A549 (cell line): ENCODE results near the gene CTBP2. TPM values are rescaled to one million over a fixed set of nuclear protein-coding genes. Genes with fewer than 3 reads are reported as not detected.

Experiments
- ATAC-seq, 2 experiments: fragments of 200-7000 bp in 1 of 2; fragments of >200 bp in 1 of 2; cut with Nextera tagmentation in 1 of 2; cut with Tn5 transposase in 1 of 2; 3 replicates each; pipeline versions ENCODE4 v1.8.0 to v1.9.1; 2018 to 2020; ENCODE audit warnings: mild to moderate bottlenecking in 1 of 2, moderate library complexity in 1 of 2
- CTCF ChIA-PET: fragments of 300-600 bp; sonication (Branson Sonifier 250); formaldehyde crosslinking; extraction: SDS; loops from one replicate; lab custom pipeline; 2021; ENCODE audit warnings: antibody characterized with exemption, inconsistent platforms; lab: Yijun Ruan, JAX
- POLR2A ChIA-PET: fragments of 350-600 bp; formaldehyde crosslinking; extraction: SDS; loops from one replicate; lab custom pipeline; 2021; ENCODE audit warnings: antibody characterized with exemption, inconsistent platforms; lab: Yijun Ruan, JAX
- DNase-seq, 2 experiments: peaks; one replicate each; pipeline versions ENCODE4 v3.0.0 to v3.0.0-alpha.2; 2011 to 2016; ENCODE audit warnings: low read depth in 1 of 2, low spot score in 1 of 2
- FAIRE-seq: peaks from 2 replicates; lab custom pipeline; 2011; peaks lifted over from hg19 to GRCh38; lab: Jason Lieb, UNC
- H3K27ac ChIP-seq, 2 experiments: fragments of >200 bp; sonication (Bioruptor Twin); formaldehyde crosslinking; 3 replicates each; pipeline ENCODE4 v1.5.1; 2016 to 2017
- H3K4me1 ChIP-seq: fragments of >200 bp; sonication (Bioruptor Twin); formaldehyde crosslinking; 3 replicates; pipeline ENCODE4 v1.6.1; 2016
- H3K4me2 ChIP-seq: fragments of >200 bp; sonication (Bioruptor Twin); formaldehyde crosslinking; 3 replicates; pipeline ENCODE4 v1.6.1; 2016
- H3K4me3 ChIP-seq: fragments of >200 bp; sonication (Bioruptor Twin); formaldehyde crosslinking; 3 replicates; pipeline ENCODE4 v1.5.1; 2016
- H3K9me3 ChIP-seq: fragments of >200 bp; sonication (Bioruptor Twin); formaldehyde crosslinking; 3 replicates; pipeline ENCODE4 v1.6.1; 2016
- CBX2 ChIP-seq: fragments of 200-600 bp; sonication (generic); IDR thresholded peaks from 2 replicates; pipeline ENCODE4 v1.6.1; 2016; ENCODE audit warnings: low read depth, mild to moderate bottlenecking, borderline replicate concordance
- CBX8 ChIP-seq: fragments of 200-600 bp; sonication (generic); IDR thresholded peaks from 2 replicates; pipeline ENCODE4 v1.6.1; 2016
- CEBPB ChIP-seq, 2 experiments: fragments of >200 bp in 1 of 2; sonication (Bioruptor Twin) in 1 of 2; formaldehyde crosslinking in 1 of 2; IDR thresholded peaks; 2 replicates each; pipeline ENCODE4 v1.6.1; 2012 to 2016
- EP300 ChIP-seq, 2 experiments: fragments of >200 bp; sonication (Bioruptor Twin); formaldehyde crosslinking; IDR thresholded peaks; 2 replicates in 1 of 2; 3 replicates in 1 of 2; pipeline ENCODE4 v1.6.1; 2016 to 2017
- ESRRA ChIP-seq: fragments of 150-350 bp; IDR thresholded peaks from 2 replicates; pipeline ENCODE4 v1.6.1; 2014; ENCODE audit warnings: mild to moderate bottlenecking, low read length, borderline replicate concordance
- FOSB ChIP-seq: fragments of 250-450 bp; sonication (Bioruptor Pico); IDR thresholded peaks from 2 replicates; pipeline ENCODE4 v1.5.0; 2020; ENCODE audit warnings: mild to moderate bottlenecking, moderate library complexity
- GATA3 ChIP-seq: IDR thresholded peaks from 2 replicates; pipeline ENCODE4 v1.6.1; 2012; ENCODE audit warnings: borderline replicate concordance
- HOXB13 ChIP-seq: fragments of 250-450 bp; sonication (Bioruptor Pico); IDR thresholded peaks from 2 replicates; pipeline ENCODE4 v1.5.0; 2020; ENCODE audit warnings: low read depth, mild to moderate bottlenecking, moderate library complexity
- HOXB5 ChIP-seq: fragments of 250-450 bp; sonication (Bioruptor Pico); IDR thresholded peaks from 2 replicates; pipeline ENCODE4 v1.5.0; 2020; ENCODE audit warnings: mild to moderate bottlenecking, moderate library complexity
- JUNB ChIP-seq: fragments of >200 bp; sonication (Bioruptor Twin); formaldehyde crosslinking; IDR thresholded peaks from 2 replicates; pipeline ENCODE4 v1.6.1; 2016
- KDM5A ChIP-seq: fragments of 200-600 bp; sonication (generic); IDR thresholded peaks from 2 replicates; pipeline ENCODE4 v1.6.1; 2016; ENCODE audit warnings: antibody characterized with exemption, mild to moderate bottlenecking
- NFE2L2 ChIP-seq: fragments of 150-350 bp; conservative IDR thresholded peaks from 2 replicates; pipeline ENCODE4 v1.6.1; 2014; ENCODE audit warnings: low read length
- NPAS2 ChIP-seq: fragments of 250-450 bp; sonication (Bioruptor Pico); IDR thresholded peaks from 2 replicates; pipeline ENCODE4 v1.8.0; 2022; ENCODE audit warnings: mild to moderate bottlenecking, moderate library complexity, borderline replicate concordance
- POLR2A ChIP-seq: IDR thresholded peaks from 2 replicates; pipeline ENCODE4 v1.6.1; 2012; ENCODE audit warnings: mild to moderate bottlenecking, low read length
- RCOR1 ChIP-seq: fragments of 150-350 bp; IDR thresholded peaks from 2 replicates; pipeline ENCODE4 v1.6.1; 2014; ENCODE audit warnings: antibody characterized with exemption, low read length, low read depth
- RNF2 ChIP-seq: fragments of 200-600 bp; sonication (generic); IDR thresholded peaks from 2 replicates; pipeline ENCODE4 v1.6.1; 2016; ENCODE audit warnings: low read depth, mild to moderate bottlenecking, antibody characterized with exemption, moderate library complexity, borderline replicate concordance
- ZC3H11A ChIP-seq: fragments of 450-650 bp; IDR thresholded peaks from 2 replicates; pipeline ENCODE4 v1.6.1; 2014; ENCODE audit warnings: antibody characterized with exemption, mild to moderate bottlenecking
- ZNF302 ChIP-seq: fragments of 250-450 bp; sonication (Bioruptor Pico); IDR thresholded peaks from 2 replicates; pipeline ENCODE4 v1.9.0; 2021; ENCODE audit warnings: inconsistent platforms, mild to moderate bottlenecking, moderate library complexity
- ZSCAN20 ChIP-seq: fragments of 250-450 bp; sonication (Bioruptor Pico); IDR thresholded peaks from 2 replicates; pipeline ENCODE4 v1.8.0; 2022; ENCODE audit warnings: mild to moderate bottlenecking, moderate library complexity
- WGBS: methylation state at CpG from one replicate; pipeline ENCODE4 v1.1.6; 2017; ENCODE audit errors: missing lambda C conversion rate; 5-methylcytosine and 5-hydroxymethylcytosine counted together
- polyA plus RNA-seq, 4 experiments: library from polyadenylated mRNA; depleted of rRNA in 3 of 4; stranded (reverse); fragments of >200 nt; fragmentation: RNase III in 1 of 4; extraction: RNeasy Plus Mini Kit Qiagen cat#74134 plus additional on column Dnase treatment in 1 of 4; gene quantifications; 2 replicates in 3 of 4; 3 replicates in 1 of 4; pipeline ENCODE4 v1.2.3, GENCODE V29; 2011 to 2017
- TF ChIP-seq, protein P1 (sequence below): IDR thresholded peaks from 2 replicates; pipeline ENCODE4 v1.6.1; 2012; ENCODE audit warnings: low read depth, borderline replicate concordance
- TF ChIP-seq, protein P2 (sequence below): fragments of 200-600 bp; sonication (generic); IDR thresholded peaks from 2 replicates; pipeline ENCODE4 v1.6.1; 2016; ENCODE audit warnings: antibody characterized with exemption, mild to moderate bottlenecking, moderate library complexity
- TF ChIP-seq, protein P3 (sequence below): IDR thresholded peaks from 2 replicates; pipeline ENCODE4 v1.6.1; 2012
- TF ChIP-seq, protein P4 (sequence below): fragments of 450-650 bp; IDR thresholded peaks from 2 replicates; pipeline ENCODE4 v1.6.1; 2014; ENCODE audit warnings: antibody characterized with exemption
- TF ChIP-seq, protein P5 (sequence below): fragments of 250-450 bp; sonication (Bioruptor Pico); IDR thresholded peaks from 2 replicates; pipeline ENCODE4 v1.5.0; 2021; ENCODE audit warnings: mild to moderate bottlenecking, moderate library complexity, borderline replicate concordance

The CTBP2 gene
- polyA plus RNA-seq, 2 of the 4 experiments (the other 2 are of a cell fraction): 74.9 to 78.9 TPM

DNA sequence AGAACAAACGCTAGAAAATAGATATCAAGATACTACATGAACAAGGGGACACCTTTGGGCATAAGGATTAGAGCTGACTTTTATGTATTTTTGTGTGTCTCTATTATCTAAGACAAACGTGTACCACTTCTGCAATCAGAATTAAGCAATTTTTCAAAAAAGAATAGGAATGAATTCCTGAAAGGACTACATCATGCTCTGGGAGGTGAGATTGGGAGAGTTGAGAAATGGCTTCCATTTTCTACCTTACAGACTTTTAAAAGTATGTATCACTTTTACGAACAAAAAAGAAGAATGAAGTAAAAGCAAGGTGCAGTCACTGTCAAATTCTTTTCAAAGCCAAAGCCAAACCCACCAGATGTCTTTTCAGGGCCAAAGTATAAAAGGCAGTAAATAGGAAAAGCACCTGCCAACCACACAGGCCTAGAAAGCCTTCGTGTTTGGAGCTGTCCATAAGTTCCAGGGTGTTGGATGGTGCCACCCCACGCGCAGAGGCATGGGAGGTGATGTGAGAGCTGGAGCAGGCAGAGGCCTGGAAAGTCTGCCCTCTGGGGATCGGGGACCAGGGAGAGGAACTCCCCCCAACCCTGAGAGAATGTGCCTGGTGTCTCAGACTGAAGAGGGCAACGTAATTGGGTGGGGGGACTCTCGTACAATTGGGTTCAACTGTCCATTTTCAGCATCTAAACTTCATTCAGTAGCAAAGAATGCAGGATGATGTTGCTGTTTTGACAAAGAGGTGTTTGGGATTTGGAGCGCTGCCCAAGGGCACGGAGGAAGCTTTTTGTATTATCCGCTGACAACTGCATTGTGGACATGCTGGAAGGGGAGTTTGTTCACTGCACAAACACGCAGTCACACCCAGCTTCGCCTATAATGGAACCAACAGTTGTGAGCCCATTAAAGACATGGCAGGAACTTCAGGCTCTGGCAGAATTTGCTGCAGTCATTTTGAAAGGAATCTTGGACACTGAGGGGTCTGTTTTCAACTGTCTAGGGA, 17.6 kb upstream of the CTBP2 start (continued):
- TF ChIP-seq KDM5A (no peak), NPAS2 (CRISPR knock-in tag) (no peak), POLR2A (no peak), HOXB5 (CRISPR knock-in tag) (no peak)
- TF ChIP-seq, protein P1, sequence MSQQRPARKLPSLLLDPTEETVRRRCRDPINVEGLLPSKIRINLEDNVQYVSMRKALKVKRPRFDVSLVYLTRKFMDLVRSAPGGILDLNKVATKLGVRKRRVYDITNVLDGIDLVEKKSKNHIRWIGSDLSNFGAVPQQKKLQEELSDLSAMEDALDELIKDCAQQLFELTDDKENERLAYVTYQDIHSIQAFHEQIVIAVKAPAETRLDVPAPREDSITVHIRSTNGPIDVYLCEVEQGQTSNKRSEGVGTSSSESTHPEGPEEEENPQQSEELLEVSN: no peak
- TF ChIP-seq, all 56 proteins: peak for 0

DNA sequence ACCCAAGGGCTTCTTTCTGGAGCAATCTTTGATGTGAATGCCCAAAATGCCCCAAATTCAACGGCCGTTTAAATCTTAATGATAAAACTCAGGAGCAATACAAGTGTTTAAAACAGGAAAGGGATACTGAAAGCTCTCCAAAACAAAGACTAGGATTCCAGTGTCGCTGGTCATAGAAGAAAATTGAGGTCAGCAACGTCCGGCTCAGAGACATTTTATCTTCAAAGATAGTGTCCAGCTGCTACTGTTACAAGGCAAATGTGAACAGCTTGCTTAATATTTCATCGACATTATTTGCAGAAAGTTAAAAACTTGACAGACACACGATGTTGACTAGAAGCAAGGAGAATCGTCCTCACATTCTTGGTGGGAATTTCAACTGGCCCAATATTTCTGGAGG, 15.4 kb upstream of the CTBP2 start:
- Histone ChIP-seq H3K27ac (no peak overlapping the region), H3K4me3 (no peak overlapping the region), H3K9me3 (no peaks in the 10 kb centered on the region)
- ATAC-seq (no peak), DNase-seq (no peak), FAIRE-seq (no peak)
- WGBS: 40% methylated on average over 8 of the region's 8 CpGs
- POLR2A ChIA-PET: no interaction called here
- CTCF ChIA-PET: interaction anchor here (0.6 kb wide), 1 partner anchor 170 kb away, joined by 4 read pairs; no protein-coding TSS in a partner anchor
- TF ChIP-seq, protein P2, sequence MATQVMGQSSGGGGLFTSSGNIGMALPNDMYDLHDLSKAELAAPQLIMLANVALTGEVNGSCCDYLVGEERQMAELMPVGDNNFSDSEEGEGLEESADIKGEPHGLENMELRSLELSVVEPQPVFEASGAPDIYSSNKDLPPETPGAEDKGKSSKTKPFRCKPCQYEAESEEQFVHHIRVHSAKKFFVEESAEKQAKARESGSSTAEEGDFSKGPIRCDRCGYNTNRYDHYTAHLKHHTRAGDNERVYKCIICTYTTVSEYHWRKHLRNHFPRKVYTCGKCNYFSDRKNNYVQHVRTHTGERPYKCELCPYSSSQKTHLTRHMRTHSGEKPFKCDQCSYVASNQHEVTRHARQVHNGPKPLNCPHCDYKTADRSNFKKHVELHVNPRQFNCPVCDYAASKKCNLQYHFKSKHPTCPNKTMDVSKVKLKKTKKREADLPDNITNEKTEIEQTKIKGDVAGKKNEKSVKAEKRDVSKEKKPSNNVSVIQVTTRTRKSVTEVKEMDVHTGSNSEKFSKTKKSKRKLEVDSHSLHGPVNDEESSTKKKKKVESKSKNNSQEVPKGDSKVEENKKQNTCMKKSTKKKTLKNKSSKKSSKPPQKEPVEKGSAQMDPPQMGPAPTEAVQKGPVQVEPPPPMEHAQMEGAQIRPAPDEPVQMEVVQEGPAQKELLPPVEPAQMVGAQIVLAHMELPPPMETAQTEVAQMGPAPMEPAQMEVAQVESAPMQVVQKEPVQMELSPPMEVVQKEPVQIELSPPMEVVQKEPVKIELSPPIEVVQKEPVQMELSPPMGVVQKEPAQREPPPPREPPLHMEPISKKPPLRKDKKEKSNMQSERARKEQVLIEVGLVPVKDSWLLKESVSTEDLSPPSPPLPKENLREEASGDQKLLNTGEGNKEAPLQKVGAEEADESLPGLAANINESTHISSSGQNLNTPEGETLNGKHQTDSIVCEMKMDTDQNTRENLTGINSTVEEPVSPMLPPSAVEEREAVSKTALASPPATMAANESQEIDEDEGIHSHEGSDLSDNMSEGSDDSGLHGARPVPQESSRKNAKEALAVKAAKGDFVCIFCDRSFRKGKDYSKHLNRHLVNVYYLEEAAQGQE: no peak
- TF ChIP-seq ZC3H11A: no peak
- TF ChIP-seq NFE2L2: no peak
- TF ChIP-seq CBX8: no peak
- no peak for TF ChIP-seq ZNF302
- no peak for TF ChIP-seq CEBPB (IDR thresholded peaks at IDR 0.05)
- no peak for TF ChIP-seq GATA3
- TF ChIP-seq, protein P3, sequence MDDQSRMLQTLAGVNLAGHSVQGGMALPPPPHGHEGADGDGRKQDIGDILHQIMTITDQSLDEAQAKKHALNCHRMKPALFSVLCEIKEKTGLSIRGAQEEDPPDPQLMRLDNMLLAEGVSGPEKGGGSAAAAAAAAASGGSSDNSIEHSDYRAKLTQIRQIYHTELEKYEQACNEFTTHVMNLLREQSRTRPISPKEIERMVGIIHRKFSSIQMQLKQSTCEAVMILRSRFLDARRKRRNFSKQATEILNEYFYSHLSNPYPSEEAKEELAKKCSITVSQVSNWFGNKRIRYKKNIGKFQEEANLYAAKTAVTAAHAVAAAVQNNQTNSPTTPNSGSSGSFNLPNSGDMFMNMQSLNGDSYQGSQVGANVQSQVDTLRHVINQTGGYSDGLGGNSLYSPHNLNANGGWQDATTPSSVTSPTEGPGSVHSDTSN: no peak
- TF ChIP-seq, all 56 proteins: peak for 0
- Histone ChIP-seq H3K4me2 (no peak overlapping the region), H3K4me1 (0 out of 3 replicates have a peak, but pooled peaks cover 4% of the 10 kb centered on the region)

DNA sequence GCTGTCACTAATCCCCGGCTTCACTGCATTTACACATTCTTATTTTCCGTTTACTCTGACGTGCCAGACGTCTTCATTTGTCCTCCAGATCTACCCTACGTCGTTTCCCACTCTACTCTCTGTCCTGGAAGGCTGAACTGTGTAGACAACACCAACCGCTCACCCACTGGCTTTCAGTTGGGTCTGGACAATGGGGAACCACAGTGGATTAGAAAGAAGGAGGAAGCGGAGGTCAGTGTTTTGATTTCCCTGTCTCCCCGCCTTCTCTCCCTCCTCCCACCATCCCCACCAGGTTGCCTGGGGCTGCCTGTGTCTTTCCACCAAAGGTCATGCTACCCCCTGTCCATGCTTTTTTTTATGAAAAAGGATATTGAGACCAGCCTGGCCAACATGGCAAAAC, 14.0 kb upstream of the CTBP2 start:
- Histone ChIP-seq H3K4me1 (0 out of 3 replicates have a peak, but pooled peaks cover 4% of the 10 kb centered on the region), H3K4me3 (no peak overlapping the region), H3K4me2 (no peak overlapping the region), H3K27ac (no peak overlapping the region), H3K9me3 (no peaks in the 10 kb centered on the region)
- ChIA-PET POLR2A (no interaction called here), CTCF (no interaction called here)
- FAIRE-seq: no peak
- DNase-seq: no peak
- no peak for TF ChIP-seq EP300 (IDR thresholded peaks at IDR 0.05)
- no peak for ATAC-seq
- WGBS: 52% methylated on average over 9 of the region's 9 CpGs

DNA sequence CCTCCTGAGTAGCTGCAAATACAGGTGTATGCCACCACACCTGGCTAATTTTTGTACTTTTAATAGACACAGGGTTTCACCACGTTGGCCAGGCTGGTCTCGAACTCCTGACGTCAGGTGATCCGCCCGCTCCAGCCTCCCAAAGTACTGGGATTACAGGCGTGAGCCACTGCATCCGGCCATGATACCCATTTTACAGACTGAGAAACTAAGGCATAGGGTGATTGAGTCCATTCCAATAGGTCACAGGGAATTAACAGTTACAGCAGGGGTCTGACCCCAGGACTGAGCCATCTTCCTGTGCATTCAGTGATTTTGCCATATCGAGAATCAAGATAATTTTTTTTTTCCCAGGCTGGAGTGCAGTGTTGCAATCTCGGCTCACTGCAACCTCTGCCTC, 12.3 kb upstream of the CTBP2 start:
- Histone ChIP-seq H3K4me2 (no peak overlapping the region), H3K9me3 (no peaks in the 10 kb centered on the region), H3K27ac (no peak overlapping the region), H3K4me1 (0 out of 3 replicates have a peak, but pooled peaks cover 4% of the 10 kb centered on the region), H3K4me3 (no peak overlapping the region)
- ChIA-PET CTCF (interaction anchor here (0.6 to 1.5 kb wide), 2 partner anchors 10 to 286 kb away, joined by 3 to 8 read pairs; no protein-coding TSS in a partner anchor), POLR2A (no interaction called here)
- 85% methylated on average over 9 of the region's 9 CpGs for WGBS
- FAIRE-seq (no peak), ATAC-seq (no peak), DNase-seq (no peak)
- TF ChIP-seq CBX2 (no peak), NFE2L2 (no peak), RCOR1 (no peak), ZSCAN20 (no peak), ESRRA (no peak), HOXB13 (CRISPR knock-in tag) (no peak), JUNB (no peak), FOSB (CRISPR knock-in tag) (no peak), RNF2 (no peak)
- TF ChIP-seq, protein P4, sequence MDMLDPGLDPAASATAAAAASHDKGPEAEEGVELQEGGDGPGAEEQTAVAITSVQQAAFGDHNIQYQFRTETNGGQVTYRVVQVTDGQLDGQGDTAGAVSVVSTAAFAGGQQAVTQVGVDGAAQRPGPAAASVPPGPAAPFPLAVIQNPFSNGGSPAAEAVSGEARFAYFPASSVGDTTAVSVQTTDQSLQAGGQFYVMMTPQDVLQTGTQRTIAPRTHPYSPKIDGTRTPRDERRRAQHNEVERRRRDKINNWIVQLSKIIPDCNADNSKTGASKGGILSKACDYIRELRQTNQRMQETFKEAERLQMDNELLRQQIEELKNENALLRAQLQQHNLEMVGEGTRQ: no peak
- TF ChIP-seq, protein P5, sequence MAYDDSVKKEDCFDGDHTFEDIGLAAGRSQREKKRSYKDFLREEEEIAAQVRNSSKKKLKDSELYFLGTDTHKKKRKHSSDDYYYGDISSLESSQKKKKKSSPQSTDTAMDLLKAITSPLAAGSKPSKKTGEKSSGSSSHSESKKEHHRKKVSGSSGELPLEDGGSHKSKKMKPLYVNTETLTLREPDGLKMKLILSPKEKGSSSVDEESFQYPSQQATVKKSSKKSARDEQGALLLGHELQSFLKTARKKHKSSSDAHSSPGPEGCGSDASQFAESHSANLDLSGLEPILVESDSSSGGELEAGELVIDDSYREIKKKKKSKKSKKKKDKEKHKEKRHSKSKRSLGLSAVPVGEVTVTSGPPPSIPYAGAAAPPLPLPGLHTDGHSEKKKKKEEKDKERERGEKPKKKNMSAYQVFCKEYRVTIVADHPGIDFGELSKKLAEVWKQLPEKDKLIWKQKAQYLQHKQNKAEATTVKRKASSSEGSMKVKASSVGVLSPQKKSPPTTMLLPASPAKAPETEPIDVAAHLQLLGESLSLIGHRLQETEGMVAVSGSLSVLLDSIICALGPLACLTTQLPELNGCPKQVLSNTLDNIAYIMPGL (CRISPR knock-in tag): no peak
